Measurements from ENCODE around the gene CDHR2.

Gene CDHR2

GRCh38 chr5:176564002-176564401 is 14.9 kb downstream of the CDHR2 start:
- H3K4me3 ChIP-seq (replicated peaks; ENCODE audit: low read depth, low read length) = no peak overlapping the region
- no peak for DNase-seq (ENCODE audit: extremely low read depth, low read depth)
- TF ChIP-seq CTCF (IDR thresholded peaks at IDR 0.05; ENCODE audit: low read depth, low read length, missing control alignments) = no peak

GRCh38 chr5:176565760-176566288 is 16.7 kb downstream of the CDHR2 start:
- TF ChIP-seq CTCF (IDR thresholded peaks at IDR 0.05; ENCODE audit: low read depth, low read length, missing control alignments) = no peak
- no peak for DNase-seq (ENCODE audit: extremely low read depth, low read depth)

GRCh38 chr5:176568657-176569056 is 19.5 kb downstream of the CDHR2 start:
- no peak for TF ChIP-seq CTCF (IDR thresholded peaks at IDR 0.05; ENCODE audit: low read depth, low read length, missing control alignments)
- DNase-seq (ENCODE audit: extremely low read depth, low read depth) = no peak
- H3K4me3 ChIP-seq (replicated peaks; ENCODE audit: low read depth, low read length) = no peak overlapping the region

More at GRCh38 chr5:176565760-176566288, 16.7 kb downstream of the CDHR2 start:
- no peak overlapping the region for H3K4me3 ChIP-seq (replicated peaks; ENCODE audit: low read depth, low read length)

GRCh38 chr5:176570044-176570443 is 20.9 kb downstream of the CDHR2 start:
- no peak overlapping the region for H3K4me3 ChIP-seq (replicated peaks; ENCODE audit: low read depth, low read length)
- no peak for DNase-seq (ENCODE audit: extremely low read depth, low read depth)
- peak; percentile 8 for TF ChIP-seq CTCF (IDR thresholded peaks at IDR 0.05; ENCODE audit: low read depth, low read length, missing control alignments)

GRCh38 chr5:176573564-176574296 is 24.6 kb downstream of the CDHR2 start:
- DNase-seq (ENCODE audit: extremely low read depth, low read depth) = no peak
- no peak overlapping the region for H3K4me3 ChIP-seq (replicated peaks; ENCODE audit: low read depth, low read length)
- peak; percentile 91 for TF ChIP-seq CTCF (IDR thresholded peaks at IDR 0.05; ENCODE audit: low read depth, low read length, missing control alignments)

GRCh38 chr5:176574297-176574591 is 25.1 kb downstream of the CDHR2 start:
- H3K4me3 ChIP-seq (replicated peaks; ENCODE audit: low read depth, low read length) = no peak overlapping the region
- no peak for DNase-seq (ENCODE audit: extremely low read depth, low read depth)
- no peak for TF ChIP-seq CTCF (IDR thresholded peaks at IDR 0.05; ENCODE audit: low read depth, low read length, missing control alignments)

- no peak for DNase-seq (ENCODE audit: extremely low read depth, low read depth)
- no peak overlapping the region for H3K4me3 ChIP-seq (replicated peaks; ENCODE audit: low read depth, low read length)
- no peak for TF ChIP-seq CTCF (IDR thresholded peaks at IDR 0.05; ENCODE audit: low read depth, low read length, missing control alignments)
Observed at GRCh38 chr5:176575066-176575465, 25.9 kb downstream of the CDHR2 start.
